ENCODE results near the gene SLC25A44. TPM values are rescaled to one million over a fixed set of nuclear protein-coding genes. Genes with fewer than 3 reads are reported as not detected.
"Not testable (repeated sequence)": the region's sequence is repeated elsewhere in the genome, so short reads cannot be mapped to it uniquely, and the experiment has no call there.

Gene SLC25A44
- polyA plus RNA-seq, 10 donors, result 10.2 to 14.4 (median 11.3) TPM

DNA sequence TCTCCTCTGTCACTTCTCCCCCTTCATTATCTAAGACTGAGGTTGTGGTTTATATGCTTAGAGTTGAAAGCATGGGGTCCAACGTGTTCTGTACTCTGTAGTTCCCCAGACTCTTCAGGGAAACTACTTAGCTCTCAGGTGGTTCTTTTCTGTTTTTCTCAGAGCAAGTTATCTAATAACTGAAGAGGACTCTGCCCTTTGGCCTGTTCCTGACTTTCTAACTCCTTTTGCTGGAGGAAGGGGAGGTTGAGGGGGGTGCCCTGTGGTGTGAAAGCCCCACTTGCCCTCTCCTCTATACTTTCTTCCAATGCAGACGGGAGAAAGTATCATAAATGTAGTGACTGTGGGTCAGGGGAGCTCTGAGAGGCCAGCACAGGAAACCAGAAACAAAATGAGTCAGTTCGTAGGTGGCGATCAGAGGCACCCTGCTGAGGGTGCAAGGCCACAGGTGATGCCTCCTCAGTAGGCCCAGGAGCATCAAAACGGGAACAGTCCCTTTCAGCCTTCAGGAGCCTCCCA is 5.0 kb downstream of the SLC25A44 start:
- DNase-seq, result no peak

DNA sequence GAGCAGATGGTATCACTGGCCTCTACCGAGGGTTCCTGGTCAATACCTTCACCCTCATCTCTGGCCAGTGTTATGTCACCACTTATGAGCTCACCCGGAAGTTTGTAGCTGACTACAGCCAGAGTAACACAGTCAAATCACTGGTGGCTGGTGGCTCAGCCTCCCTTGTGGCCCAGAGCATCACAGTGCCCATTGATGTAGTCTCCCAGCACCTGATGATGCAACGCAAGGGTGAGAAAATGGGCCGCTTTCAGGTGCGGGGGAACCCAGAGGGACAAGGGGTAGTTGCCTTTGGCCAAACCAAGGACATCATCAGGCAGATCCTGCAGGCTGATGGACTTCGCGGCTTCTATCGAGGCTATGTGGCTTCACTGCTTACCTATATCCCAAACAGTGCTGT is 6.1 kb downstream of the SLC25A44 start:
- DNase-seq, result no peak

DNA sequence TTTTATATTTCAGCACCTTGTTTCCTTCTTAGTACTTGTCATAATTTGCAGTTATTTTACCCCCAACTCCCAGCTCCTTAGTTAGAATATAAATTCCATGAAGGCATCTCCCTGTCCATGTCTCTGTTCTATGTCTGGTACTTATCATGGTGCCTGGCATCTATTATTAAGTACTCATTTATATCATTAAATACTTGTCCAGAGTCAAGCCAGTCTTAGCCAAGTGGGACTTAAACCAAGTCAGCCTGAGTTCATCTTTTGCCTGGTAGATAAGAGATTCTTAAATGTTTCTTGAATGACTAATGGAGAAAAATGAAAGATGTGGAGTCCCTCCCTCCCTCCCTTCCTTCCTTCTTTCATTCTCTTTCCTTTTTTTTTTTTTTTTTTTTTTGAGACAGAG is 9.4 kb downstream of the SLC25A44 start:
- no peak for DNase-seq

DNA sequence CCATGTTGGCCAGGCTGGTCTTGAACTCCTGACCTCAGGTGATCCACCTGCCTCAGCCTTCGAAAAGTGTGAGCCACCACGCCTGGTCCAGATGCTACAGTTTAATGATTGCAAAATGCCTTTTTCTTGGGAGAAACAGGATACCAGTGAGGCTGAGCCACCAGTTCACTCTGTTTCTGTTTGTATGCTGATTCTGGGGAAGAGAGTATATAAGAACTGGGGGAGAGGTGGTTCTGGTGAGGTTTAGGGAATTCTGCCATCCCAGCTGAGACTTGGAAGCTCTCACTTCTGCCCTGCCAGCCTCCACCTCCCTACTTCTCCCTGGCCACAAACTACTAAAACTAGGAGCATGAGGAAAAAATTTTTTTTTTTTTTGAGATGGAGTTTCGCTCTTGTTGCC is 10.8 kb downstream of the SLC25A44 start:
- no peak for DNase-seq

DNA sequence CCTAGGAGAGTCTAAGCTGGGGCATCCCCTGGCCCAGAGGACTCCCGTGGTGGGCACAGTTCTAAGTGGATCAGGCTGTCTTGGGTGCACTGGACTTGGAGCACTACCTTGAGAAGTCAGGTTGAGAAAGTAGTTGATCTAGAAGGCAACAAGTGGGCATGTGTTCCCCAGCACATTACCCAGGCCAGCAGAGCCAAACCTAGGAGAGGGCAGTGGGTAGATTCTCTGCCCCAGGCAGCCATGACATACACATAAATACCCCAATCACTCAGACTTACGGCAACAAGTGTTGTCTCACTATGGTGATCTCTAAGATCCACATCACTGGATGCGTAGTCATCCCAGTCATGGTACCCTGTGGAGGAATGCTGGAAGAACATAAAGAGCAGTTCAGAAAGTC is 17.3 kb downstream of the SLC25A44 start:
- DNase-seq, result no peak

DNA sequence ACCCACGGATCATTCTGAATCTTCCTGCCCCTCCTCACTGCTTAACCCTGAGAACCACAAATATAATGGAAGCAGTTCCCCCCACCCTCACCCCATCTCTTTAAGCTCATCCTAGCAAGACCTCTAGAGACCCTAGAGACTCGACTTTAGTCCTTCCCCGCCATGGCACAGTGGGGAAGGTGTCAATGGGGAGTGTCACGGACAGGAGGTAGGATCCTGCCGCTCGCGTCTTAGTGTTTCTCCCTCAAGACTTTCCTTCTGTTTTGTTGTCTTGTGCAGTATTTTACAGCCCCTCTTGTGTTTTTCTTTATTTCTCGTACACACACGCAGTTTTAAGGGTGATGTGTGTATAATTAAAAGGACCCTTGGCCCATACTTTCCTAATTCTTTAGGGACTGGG is 18.2 kb downstream of the SLC25A44 start:
- DNase-seq, result no peak

DNA sequence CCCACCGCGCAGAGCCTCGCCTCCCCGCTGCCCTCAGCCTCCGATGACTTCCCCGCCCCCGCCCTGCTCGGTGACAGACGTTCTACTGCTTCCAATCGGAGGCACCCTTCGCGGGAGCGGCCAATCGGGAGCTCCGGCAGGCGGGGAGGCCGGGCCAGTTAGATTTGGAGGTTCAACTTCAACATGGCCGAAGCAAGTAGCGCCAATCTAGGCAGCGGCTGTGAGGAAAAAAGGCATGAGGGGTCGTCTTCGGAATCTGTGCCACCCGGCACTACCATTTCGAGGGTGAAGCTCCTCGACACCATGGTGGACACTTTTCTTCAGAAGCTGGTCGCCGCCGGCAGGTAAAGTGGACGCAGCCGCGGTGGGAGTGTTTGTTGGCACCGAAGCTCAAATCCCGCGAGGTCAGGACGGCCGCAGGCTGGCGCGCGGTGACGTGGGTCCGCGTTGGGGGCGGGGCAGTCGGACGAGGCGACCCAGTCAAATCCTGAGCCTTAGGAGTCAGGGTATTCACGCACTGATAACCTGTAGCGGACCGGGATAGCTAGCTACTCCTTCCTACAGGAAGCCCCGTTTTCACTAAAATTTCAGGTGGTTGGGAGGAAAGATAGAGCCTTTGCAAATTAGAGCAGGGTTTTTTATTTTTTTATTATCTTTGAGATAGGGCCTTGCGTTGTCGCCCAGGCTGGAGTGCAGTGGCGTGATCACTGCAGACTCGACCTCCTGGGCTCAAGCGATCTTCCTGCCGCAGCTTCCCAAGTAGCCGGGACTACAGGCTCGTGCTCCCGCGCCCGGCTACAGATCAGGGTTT is 19.1 kb downstream of the SLC25A44 start, which contains the start of gene PMF1:
TSS of gene PMF1 (plus strand) at position 175 of the 811 bp plus-strand sequence. CDS start at position 184, 9 bp downstream.
- peak; percentile 96 to 99 (median 97) for DNase-seq

DNA sequence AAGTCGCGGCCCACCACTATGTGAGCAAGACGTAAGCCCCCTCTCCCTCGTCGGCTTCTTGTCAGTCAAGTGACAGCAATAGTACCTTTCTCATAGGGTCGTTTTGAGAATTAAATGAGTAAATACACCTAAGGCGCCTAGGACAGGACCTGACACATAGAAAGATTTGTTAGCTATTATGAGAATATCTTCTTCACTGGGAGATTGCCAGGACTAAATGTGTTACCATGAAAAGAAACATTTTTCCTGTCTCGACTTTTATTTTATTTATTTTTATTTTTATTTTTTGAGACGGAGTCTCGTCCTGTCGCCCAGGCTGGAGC is 19.7 kb downstream of the SLC25A44 start:
- no peak for DNase-seq

DNA sequence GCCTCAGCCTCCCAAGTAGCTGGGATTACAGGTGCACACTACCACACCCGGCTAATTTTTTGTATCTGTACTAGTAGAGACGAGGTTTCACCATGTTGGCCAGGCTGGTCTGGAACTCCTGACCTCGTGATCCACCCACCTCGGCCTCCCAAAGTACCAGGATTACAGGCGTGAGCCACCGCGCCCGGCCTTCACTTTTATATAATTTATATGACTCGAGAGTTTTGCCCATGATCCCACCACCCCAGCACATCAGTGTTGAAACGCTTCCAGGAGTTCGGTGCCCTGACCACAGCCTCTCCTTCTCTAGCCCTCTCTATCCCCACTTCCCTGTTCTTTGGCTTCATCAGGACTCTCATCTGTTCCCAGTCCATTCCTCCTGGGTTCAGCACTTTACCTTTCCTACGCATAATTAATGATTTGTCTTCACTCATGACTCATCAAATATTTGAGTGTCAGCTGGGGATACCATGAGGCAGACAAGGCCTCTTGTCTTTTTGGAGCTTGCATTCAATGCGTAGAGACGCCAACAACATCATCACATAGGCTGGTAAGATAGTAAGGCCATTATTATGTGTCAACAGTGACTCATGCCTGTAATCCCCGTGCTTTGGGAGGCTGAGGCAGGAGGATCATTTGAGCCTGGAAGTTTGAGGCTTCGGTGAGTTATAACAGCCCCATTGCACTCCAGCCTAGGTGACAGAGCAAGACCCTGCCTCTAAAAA is 20.3 kb downstream of the SLC25A44 start:
- DNase-seq, result no peak

DNA sequence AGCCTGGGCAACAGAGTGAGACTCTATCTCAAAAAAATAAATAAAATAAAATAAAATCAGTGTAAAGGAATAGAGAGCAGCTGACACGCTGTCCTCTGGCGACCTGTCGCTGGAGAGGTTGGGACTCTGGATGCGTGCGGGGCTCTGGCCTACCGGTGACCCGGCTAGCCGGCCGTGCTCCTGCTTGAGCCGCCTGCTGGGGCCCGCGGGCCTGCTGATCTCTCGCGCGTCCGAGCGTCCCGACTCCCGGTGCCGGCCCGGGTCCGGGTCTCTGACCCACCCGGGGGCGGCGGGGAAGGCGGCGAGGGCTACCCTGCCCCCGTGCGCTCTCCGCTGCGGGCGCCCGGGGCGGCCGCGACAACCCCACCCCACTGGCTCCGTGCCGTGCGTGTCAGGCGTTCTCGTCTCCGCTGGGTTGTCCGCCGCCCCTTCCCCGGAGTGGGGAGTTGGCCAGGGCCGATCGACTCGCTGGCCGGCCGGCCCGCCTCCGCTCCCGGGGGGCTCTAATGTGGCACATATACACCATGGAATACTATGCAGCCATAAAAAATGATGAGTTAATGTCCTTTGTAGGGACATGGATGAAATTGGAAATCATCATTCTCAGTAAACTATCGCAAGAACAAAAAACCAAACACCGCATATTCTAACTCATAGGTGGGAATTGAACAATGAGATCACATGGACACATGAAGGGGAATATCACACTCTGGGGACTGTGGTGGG is 22.6 kb downstream of the SLC25A44 start:
- DNase-seq, result not testable (repeated sequence)

DNA sequence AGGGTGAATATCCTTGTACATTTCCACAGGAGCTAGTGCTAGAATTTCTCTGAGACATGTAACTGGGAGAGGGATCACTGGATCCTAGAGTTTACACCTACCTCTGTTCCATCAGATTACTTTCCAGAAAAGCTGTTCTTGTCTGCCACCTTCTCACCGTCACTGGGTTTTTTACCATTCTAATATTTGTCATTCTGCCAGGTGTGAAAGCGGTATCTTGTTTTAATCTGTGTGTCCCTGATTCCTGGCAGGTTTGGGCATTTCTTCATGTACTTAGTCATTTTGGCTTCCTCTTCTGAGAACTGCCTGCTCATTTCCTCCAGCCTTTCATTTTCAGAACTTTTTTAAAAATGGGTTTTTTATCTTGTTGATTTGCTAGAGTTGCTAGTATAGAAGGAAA is 24.0 kb downstream of the SLC25A44 start:
- DNase-seq, result no peak

DNA sequence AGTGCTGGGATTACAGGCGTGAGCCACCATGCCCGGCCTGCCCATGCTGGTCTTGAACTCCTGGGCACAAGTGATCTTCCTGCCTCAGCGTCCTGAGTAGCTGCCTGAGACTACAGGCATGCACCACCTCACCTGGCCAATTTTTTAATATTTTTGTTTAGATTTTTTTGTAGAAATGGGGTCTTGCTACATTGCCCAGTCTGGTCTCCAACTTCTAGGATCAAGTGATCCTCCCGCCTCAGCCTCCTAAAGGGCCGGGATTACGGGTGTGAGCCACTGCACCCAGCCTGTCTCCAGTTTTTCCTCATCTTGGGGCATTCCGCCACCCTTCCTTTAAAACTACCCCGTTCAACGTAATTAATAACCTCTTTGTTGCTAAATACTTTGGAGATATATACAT is 26.3 kb downstream of the SLC25A44 start:
- DNase-seq, result no peak

DNA sequence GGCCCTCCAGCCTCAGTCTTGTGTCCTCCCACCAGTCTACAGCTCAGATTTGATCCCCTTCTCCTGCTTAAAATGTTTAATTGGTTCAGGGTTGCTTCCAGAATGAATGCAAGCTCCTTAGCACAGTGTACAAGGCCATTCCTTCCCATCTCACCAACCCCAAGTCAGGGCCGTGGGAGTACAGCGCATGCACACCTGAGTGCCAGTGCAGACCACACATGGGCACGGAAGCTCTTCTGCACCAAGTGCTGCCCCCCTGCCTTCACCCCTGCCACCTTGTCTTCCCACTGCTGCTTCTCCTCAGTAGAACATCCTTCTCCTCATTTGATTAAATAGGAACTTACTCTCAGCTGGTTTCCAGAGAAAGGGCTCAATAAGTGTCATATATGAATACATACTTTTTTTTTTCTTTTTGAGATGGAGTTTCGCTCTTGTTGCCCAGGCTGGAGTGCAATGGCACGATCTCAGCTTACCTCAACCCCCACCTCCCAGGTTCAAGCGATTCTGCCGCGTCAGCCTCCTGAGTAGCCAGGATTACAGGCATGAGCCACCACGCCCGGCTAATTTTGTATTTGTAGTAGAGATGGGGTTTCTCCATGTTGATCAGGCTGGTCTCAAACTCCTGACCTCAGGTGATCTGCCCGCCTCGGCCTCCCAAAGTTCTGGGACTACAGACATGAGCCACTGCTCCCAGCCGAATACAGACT is 28.2 kb downstream of the SLC25A44 start:
- DNase-seq, result no peak

DNA sequence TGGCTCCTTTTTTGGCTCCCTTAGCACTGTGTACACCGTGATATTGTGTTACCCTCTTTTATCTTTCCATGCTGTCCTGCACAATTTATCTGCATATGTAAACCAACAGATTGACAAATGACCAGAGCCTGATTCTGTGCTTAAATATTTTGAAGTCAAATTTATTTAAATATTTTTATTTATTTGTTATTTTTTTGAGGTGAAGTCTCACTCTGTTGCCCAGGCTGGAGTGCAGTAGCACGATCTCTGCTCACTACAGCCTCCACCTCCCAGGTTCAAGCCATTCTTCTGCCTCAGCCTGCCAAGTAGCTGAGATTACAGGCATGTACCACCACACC is 31.7 kb downstream of the SLC25A44 start:
- no peak for DNase-seq

DNA sequence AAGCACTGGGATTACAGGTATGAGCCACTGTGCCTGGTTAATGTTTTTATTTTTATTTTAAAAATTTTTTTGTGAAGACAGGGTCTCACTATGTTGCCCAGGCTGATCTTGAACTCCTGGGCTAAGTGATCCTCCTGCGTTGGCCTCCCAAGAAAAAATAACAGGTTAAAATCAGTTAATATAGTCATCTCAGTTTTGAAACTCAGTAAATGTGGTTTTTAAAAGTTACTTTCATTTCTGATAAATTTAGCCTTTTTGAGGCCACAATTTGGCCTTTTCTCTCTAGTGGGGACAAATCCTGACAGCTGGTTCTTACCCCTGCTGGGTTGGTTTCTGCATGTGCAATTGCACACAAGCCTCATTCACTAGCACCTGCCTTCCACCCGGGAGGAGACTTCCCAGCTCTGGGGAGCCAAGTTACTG is 32.2 kb downstream of the SLC25A44 start:
- no peak for DNase-seq

DNA sequence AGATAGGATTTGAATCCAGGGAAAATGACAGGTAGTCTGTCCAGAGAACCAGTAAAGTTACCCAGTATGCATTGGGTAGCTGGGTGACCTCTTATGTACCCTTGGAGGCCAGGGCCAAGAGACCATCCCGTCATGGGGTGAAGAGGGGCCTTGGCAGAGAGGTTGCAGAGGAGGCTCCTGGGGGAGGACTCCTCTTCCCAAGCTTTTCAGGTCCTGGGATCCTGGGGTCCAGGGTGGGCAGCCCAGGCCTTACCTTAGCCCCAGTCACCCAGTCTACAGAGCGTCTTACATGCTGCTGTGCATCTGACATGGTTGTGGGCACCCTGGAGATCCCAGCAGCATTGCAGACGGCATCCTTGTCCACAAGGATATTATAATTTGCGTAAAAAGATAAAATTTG is 32.9 kb downstream of the SLC25A44 start:
- no peak for DNase-seq

DNA sequence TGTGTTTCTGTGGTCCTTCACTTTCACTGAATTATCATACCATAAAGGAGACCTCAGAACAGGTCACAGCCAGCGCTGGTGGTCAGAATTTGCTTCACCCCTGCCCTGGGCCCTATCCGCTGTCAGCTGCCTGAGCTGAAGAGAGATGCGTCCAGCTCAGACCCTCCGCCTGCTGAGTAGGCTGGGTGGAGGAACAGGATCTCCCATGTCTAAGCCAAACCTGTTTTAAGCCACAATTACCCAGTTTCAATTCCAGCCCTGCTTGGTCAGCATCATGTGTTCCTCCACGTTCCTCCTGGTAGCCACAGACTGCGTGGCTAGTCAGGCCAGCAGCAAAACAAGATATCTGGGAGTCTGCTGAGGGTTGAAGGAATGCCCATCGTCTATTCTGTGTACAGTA is 34.6 kb downstream of the SLC25A44 start:
- no peak for DNase-seq

DNA sequence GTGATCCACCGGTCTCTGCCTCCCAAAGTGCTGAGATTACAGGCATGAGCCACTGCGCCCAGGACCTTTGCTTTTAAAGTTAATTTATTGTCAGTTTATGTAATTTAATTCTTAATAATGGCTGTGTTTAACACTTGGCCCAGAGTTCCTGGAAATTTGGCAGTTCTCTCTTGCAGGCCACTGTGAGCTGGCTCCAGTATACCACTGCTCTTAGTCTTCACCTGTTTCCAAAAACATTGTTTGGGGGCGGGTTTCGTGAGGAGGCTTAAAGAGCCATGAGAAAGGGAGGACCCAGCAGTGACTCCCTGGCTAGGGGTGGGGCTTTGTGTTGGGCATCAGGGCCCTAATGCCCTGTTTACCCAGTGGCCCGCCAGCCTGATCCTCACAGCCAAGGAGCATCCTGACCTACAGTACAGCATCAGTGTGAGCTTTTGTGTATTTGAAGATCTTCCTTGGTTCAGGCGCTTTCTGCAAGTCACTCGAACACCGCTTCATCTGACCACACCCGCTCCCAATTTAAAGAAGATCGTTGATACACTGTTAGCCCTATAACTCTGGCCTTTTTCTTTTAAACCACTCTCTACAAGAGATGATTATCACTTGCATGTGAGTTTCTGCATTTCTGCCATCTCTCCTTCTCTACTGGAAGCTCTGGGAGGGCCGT is 36.0 kb downstream of the SLC25A44 start:
- DNase-seq, result peak in 1 of 3 donors; percentile 41

DNA sequence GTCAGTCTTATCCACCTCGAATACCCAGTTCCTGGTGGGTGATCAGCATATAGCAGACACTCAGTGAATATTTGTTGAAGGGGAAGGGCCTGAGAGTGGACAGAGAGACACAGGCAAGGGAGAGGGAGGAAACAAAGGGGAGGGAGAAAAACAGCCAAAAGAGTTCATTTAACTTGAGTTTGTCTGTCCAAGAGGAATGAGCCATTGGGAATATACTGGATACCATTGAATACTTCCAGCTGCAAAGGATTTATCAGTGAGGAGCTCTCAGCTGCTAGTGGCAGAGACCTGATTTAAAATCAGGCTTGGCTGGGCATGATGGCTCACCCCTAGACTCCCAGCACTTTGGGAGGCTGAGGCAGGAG is 36.6 kb downstream of the SLC25A44 start:
- peak; percentile 51 to 81 (median 55) for DNase-seq

DNA sequence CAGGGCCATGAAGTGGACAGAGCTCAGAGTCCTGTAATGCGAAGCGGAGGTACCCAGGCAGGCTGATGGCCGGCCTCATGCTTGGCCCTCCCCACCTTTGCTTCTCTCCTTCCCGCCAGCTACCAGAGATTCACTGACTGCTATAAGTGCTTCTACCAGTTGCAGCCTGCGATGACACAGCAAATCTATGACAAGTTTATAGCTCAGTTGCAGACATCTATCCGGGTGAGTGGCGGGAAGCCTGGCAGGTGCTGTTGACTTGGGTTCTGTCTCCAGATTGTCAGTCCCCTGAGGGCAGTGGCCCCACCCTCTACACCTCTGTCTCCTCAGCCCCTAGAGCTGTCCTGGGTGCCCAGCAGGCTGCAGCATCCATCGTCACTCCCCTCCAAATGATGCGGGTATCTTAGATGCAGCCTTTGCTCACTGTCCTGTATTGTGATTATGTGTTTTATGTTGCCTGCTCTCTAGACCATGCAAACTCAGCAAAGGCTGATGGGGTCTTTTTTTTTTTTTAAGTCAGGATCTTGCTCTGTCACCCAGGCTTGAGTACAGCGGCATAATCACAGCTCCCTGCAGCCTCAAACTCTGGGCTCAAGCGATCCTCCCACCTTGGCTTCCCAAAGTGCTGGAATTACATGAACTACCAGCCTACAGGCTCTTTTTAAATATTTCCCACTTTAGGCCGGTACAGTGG is 38.4 kb downstream of the SLC25A44 start:
- DNase-seq, result no peak

Data from muscle of back (tissue), 11 donors.